HG02678 (cell line): ENCODE results near the gene OR1M1.

ENCODE experiments used
- ATAC-seq: cut with Tn5 transposase; IDR thresholded peaks from one replicate; pipeline ENCODE4 v1.9.1; 2021; ENCODE audit warnings: mild to moderate bottlenecking, moderate library complexity; ENCODE audit not compliant: unreplicated experiment

The OR1M1 gene

GRCh38 chr19:9075064-9075949, 11.6 kb upstream of the OR1M1 start:
- no peak for ATAC-seq

- no peak for ATAC-seq
Measured at GRCh38 chr19:9076901-9077300, 10.0 kb upstream of the OR1M1 start.

- ATAC-seq: no peak
Measured at GRCh38 chr19:9078651-9079050, 8.2 kb upstream of the OR1M1 start.

GRCh38 chr19:9107375-9107774, 20.5 kb downstream of the OR1M1 start, which contains the start of gene OR7G2:
Gene OR7G2 (minus strand): TSS chr19:9107475. CDS start chr19:9103243, 4,232 bp downstream.
- ATAC-seq: no peak

GRCh38 chr19:9109959-9110358, 23.1 kb downstream of the OR1M1 start:
- no peak for ATAC-seq

GRCh38 chr19:9115307-9115813, 28.5 kb downstream of the OR1M1 start, which contains the start of gene OR7G1:
Gene OR7G1 (minus strand): TSS chr19:9115763. CDS start chr19:9115763, 0 bp downstream.
- no peak for ATAC-seq

- ATAC-seq: no peak
Measured at GRCh38 chr19:9116547-9116946, 29.7 kb downstream of the OR1M1 start.

GRCh38 chr19:9126900-9127405, 40.1 kb downstream of the OR1M1 start, which contains the start of gene OR7G3:
Gene OR7G3 (minus strand): TSS chr19:9126950. CDS start chr19:9126950, 0 bp downstream.
- ATAC-seq: no peak

- ATAC-seq: no peak
Measured at GRCh38 chr19:9128171-9128570, 41.3 kb downstream of the OR1M1 start.

GRCh38 chr19:9130965-9131364, 44.1 kb downstream of the OR1M1 start:
- no peak for ATAC-seq

GRCh38 chr19:9132422-9132821, 45.6 kb downstream of the OR1M1 start:
- no peak for ATAC-seq

GRCh38 chr19:9139609-9140158, 52.8 kb downstream of the OR1M1 start:
- no peak for ATAC-seq

GRCh38 chr19:9140159-9140874, 53.5 kb downstream of the OR1M1 start, which contains the start of gene ZNF317:
Gene ZNF317 (plus strand): TSS chr19:9140397. CDS start chr19:9156017, 15,620 bp downstream.
- peak; percentile 95 for ATAC-seq

- no peak for ATAC-seq
Measured at GRCh38 chr19:9144920-9145319, 58.1 kb downstream of the OR1M1 start.
